Measurements from ENCODE around the gene PFN3. TPM values are rescaled to one million over a fixed set of nuclear protein-coding genes. Genes with fewer than 3 reads are reported as not detected.

Gene PFN3
- total and polyA plus RNA-seq, 4 donors: not detected

DNA sequence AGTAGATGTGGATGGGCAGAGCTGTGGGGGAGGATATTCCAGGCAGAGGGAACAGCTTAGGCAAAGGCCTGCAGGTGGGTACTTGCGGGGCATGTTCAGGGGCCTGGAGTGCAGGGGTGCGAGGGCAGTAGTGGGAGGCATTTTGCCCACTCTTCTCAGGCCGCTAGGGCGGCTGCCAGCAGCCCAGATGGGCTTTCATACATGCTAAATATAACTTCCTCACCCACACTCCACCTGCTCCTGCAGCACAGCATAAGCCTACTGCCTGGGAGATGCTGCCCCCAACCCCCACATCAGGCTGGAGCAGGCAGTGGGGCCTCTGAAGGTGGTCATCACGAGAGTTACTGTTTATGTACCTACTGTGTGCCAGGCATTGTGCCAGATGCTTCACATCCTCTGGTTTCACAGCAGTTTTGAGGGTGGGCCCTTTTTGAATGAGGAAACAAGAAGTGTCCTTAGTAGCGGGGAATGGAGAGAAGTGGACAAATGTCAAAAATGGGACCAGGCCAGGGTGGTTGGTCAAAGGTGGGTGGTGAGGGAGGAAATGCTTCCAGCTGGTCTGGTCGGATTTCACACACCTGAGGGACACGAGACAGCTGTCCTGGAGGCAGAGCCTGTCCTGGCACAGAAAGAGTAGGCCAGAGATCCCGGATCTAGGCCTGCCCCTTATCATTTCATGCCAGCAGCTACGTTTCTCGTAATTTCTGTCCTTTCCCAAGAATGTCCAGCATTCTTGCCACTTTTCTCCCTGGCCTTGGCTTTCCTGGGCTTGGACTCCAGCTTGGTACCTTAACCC is 30.6 kb downstream of the PFN3 start:
- Histone ChIP-seq H3K9me3 (ENCODE audit: control insufficient read depth in 4 of 4, insufficient read depth in 3 of 4, low read length in 3 of 4) (no peaks in the 10 kb centered on the region), H3K4me1 (ENCODE audit: control insufficient read depth in 5 of 5, insufficient read depth in 5 of 5, low read length in 5 of 5) (peaks cover 0 to 24% (median 6%) of the 10 kb centered on the region in 5 donors), H3K9ac (ENCODE audit: insufficient read depth in 1 of 2, low read length in 2 of 2) (no peak overlapping the region), H3K27me3 (ENCODE audit: control insufficient read depth in 3 of 3, insufficient read depth in 3 of 3, low read length in 2 of 3) (peaks cover 0 to 2% (median 0%) of the 10 kb centered on the region in 3 donors), H3K36me3 (ENCODE audit: control insufficient read depth in 4 of 4, insufficient read depth in 4 of 4, low read length in 4 of 4) (peaks cover 0 to 4% (median 0%) of the 10 kb centered on the region in 4 donors), H3K4me3 (no peak overlapping the region), H3K27ac (ENCODE audit: low read depth in 1 of 2, low read length in 1 of 2) (no peak overlapping the region)
- TF ChIP-seq, protein P1, sequence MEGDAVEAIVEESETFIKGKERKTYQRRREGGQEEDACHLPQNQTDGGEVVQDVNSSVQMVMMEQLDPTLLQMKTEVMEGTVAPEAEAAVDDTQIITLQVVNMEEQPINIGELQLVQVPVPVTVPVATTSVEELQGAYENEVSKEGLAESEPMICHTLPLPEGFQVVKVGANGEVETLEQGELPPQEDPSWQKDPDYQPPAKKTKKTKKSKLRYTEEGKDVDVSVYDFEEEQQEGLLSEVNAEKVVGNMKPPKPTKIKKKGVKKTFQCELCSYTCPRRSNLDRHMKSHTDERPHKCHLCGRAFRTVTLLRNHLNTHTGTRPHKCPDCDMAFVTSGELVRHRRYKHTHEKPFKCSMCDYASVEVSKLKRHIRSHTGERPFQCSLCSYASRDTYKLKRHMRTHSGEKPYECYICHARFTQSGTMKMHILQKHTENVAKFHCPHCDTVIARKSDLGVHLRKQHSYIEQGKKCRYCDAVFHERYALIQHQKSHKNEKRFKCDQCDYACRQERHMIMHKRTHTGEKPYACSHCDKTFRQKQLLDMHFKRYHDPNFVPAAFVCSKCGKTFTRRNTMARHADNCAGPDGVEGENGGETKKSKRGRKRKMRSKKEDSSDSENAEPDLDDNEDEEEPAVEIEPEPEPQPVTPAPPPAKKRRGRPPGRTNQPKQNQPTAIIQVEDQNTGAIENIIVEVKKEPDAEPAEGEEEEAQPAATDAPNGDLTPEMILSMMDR (IDR thresholded peaks at IDR 0.05; ENCODE audit: control extremely low read depth, extremely low read depth): no peak
- DNase-seq (no peak), ATAC-seq (ENCODE audit: insufficient read depth, low FRiP score) (no peak)
- 71 to 84% methylated on average over 11 of the region's 11 CpGs for WGBS, 2 donors

DNA sequence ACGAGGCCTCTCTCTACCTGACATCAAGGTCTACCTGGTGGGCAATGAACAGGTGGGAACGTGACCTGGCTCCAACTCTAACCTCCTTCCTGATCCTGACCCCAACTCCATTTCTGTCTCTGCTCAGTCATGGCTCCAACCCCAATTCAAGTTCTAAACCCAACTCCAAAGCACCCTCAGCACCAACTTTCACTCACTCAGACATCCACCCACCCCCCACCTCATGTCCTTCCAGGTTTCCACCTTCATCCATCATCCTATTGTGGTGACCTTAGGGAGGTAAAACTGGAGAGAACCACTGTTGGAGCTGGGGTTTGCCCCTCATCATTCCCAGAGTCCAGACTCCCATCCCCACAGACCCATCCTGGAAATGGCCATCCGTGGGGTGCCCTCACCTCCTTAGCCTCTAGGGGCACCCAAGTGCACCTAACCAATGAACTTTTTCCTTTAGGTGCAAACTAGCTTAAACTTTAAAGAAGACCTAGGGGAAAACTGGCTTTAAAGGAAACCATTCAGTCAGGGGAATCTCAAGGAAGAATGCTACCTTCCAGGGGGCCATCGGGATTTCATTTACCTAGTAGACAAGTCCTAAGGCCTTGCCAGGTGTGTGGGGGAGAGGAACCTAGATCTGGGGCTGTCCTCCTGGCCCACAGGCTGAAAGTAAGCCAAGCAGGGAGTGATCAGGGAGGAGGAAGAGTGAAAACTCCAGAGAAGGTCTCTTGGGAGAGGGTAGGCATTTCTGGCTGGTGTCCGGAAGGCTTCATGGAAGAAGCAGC is 31.4 kb downstream of the PFN3 start:
- ATAC-seq (ENCODE audit: insufficient read depth, low FRiP score): no peak

DNA sequence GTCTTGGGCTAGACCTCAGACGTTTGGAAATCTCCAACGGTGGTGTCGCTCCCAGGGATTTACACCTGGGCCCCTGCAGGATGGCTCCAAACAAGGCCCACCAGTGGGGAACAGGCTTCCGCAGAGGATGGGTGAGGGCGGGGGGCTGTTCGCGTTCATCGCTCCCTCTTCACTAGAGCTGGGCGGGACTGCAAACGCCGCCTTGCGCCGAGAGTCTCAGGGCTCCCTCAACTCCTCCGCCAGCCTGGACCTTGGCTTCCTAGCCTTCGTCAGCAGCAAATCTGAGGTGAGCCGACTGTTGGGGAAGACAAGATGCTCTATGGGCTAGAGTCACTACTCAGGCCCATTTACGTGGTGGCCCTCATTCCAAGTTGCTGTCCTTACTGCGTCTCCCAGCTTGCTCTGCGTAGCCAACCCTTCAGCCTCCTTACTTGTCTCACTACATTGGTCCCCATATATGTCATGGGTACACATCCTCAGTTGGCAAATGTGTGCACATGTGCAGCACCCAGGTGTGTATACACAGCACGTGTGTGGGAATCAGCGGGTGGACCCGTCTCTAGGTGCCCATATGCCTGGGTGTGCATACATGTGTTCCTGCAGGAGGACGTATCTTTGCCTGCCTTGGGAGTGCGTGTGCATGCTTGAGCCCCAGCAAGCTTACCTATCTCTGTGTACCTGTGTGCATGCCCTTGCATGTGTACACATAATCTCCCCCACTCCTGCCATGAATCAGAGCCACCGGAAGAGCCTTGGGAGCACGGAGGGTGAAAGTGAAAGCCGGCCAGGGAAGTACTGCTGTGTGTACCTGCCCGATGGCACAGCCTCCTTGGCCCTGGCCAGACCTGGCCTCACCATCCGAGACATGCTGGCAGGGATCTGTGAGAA is 32.2 kb downstream of the PFN3 start:
- Histone ChIP-seq H3K36me3 (ENCODE audit: control insufficient read depth in 4 of 4, insufficient read depth in 4 of 4, low read length in 4 of 4) (peaks cover 0 to 4% (median 0%) of the 10 kb centered on the region in 4 donors), H3K27me3 (ENCODE audit: control insufficient read depth in 3 of 3, insufficient read depth in 3 of 3, low read length in 2 of 3) (peaks cover 0 to 3% (median 2%) of the 10 kb centered on the region in 3 donors), H3K9ac (ENCODE audit: insufficient read depth in 1 of 2, low read length in 2 of 2) (no peak overlapping the region), H3K9me3 (ENCODE audit: control insufficient read depth in 4 of 4, insufficient read depth in 3 of 4, low read length in 3 of 4) (no peaks in the 10 kb centered on the region), H3K4me3 (no peak overlapping the region), H3K27ac (ENCODE audit: low read depth in 1 of 2, low read length in 1 of 2) (no peak overlapping the region), H3K4me1 (ENCODE audit: control insufficient read depth in 5 of 5, insufficient read depth in 5 of 5, low read length in 5 of 5) (peaks cover 0 to 28% (median 6%) of the 10 kb centered on the region in 5 donors)
- no peak for DNase-seq
- TF ChIP-seq, protein P1 (IDR thresholded peaks at IDR 0.05; ENCODE audit: control extremely low read depth, extremely low read depth): no peak
- no peak for ATAC-seq (ENCODE audit: insufficient read depth, low FRiP score)
- WGBS, 2 donors: 84 to 93% methylated on average over 29 of the region's 29 CpGs

More for the DNA sequence above, 31.4 kb downstream of the PFN3 start:
- Histone ChIP-seq H3K27ac (ENCODE audit: low read depth in 1 of 2, low read length in 1 of 2) (no peak overlapping the region), H3K9ac (ENCODE audit: insufficient read depth in 1 of 2, low read length in 2 of 2) (no peak overlapping the region), H3K36me3 (ENCODE audit: control insufficient read depth in 4 of 4, insufficient read depth in 4 of 4, low read length in 4 of 4) (peaks cover 0 to 4% (median 0%) of the 10 kb centered on the region in 4 donors), H3K4me3 (no peak overlapping the region), H3K27me3 (ENCODE audit: control insufficient read depth in 3 of 3, insufficient read depth in 3 of 3, low read length in 2 of 3) (peaks cover 0 to 2% (median 0%) of the 10 kb centered on the region in 3 donors), H3K9me3 (ENCODE audit: control insufficient read depth in 4 of 4, insufficient read depth in 3 of 4, low read length in 3 of 4) (no peaks in the 10 kb centered on the region), H3K4me1 (ENCODE audit: control insufficient read depth in 5 of 5, insufficient read depth in 5 of 5, low read length in 5 of 5) (peaks cover 0 to 24% (median 6%) of the 10 kb centered on the region in 5 donors)
- WGBS, 2 donors: 71 to 75% methylated on average over 5 of the region's 5 CpGs
- no peak for DNase-seq
- TF ChIP-seq, protein P1 (IDR thresholded peaks at IDR 0.05; ENCODE audit: control extremely low read depth, extremely low read depth): no peak

All from lung (tissue), 12 donors.